K562 treated with DMSO at 1 percent for 4 hours (cell line): ENCODE measurements around the gene ZC3H11A. TPM values are rescaled to one million over a fixed set of nuclear protein-coding genes. Genes with fewer than 3 reads are reported as not detected.

Experiments used
- total RNA-seq: library from RNA; unstranded; fragments of 300-600 nt; gene quantifications from 2 replicates; pipeline ENCODE4 v1.2.3, GENCODE V29; 2022; ENCODE audit not compliant: insufficient read depth

The ZC3H11A gene
- 63.6 and 74.8 TPM in 2 replicates for total RNA-seq

GRCh38 chr1:203795441-203796235 lies at the start of gene ZC3H11A, which contains the start of gene ZBED6:
TSS of gene ZC3H11A (plus strand) at chr1:203795623. CDS start at chr1:203817071, 21,448 bp downstream.
TSS of gene ZBED6 (plus strand) at chr1:203795623. CDS start at chr1:203797523, 1,900 bp downstream.

GRCh38 chr1:203765029-203765837 lies 30.2 kb upstream of the ZC3H11A start, which contains the start of gene LAX1:
TSS of gene LAX1 (plus strand) at chr1:203765183. CDS start at chr1:203765566, 383 bp downstream.

Other genes with a start within 250 kb of the ZC3H11A start
- 12.7 and 14.8 TPM in 2 replicates for gene ATP2B4, start 168.8 kb upstream of the ZC3H11A start, total RNA-seq
- gene LAX1, start 30.4 kb upstream of the ZC3H11A start, total RNA-seq = not detected in 2 replicates
- 1.2 and 3.7 TPM in 2 replicates for gene ZBED6, start within 50 bp of the ZC3H11A start, total RNA-seq
- 92.7 and 138 TPM in 2 replicates for gene SNRPE, start 66.0 kb downstream of the ZC3H11A start, total RNA-seq